ENCODE data around the gene MAP2K6.

The MAP2K6 gene

GRCh38 chr17:69468207-69468606 is 53.7 kb downstream of the MAP2K6 start:
- Histone ChIP-seq H2BK5ac (ENCODE audit: low read length) (no peak overlapping the region), H4K91ac (ENCODE audit: low read depth, low read length, poor library complexity) (no peak overlapping the region), H3K9me3 (replicated peaks in 1 of 2; ENCODE audit: control insufficient read depth in 2 of 2, insufficient read depth in 1 of 2, low read depth in 1 of 2, low read length in 2 of 2) (peaks cover 0 to 6% of the 10 kb centered on the region in 2 donors), H4K8ac (ENCODE audit: low read depth, low read length) (no peak overlapping the region), H3K14ac (ENCODE audit: low read length) (no peak overlapping the region), H2BK15ac (ENCODE audit: low read length) (no peak overlapping the region), H3K4me3 (ENCODE audit: low read length in 2 of 2) (no peak overlapping the region), H3K27me3 (ENCODE audit: control insufficient read depth in 3 of 3, insufficient read depth in 3 of 3, low read depth in 1 of 3, low read length in 3 of 3) (no peaks in the 10 kb centered on the region), H3K9ac (ENCODE audit: low read depth, low read length, poor library complexity) (no peak overlapping the region), H2BK120ac (ENCODE audit: low read depth, low read length) (no peak overlapping the region), H3K18ac (ENCODE audit: low read length) (no peak overlapping the region), H2AFZ (ENCODE audit: low read length) (no peak overlapping the region), H3K36me3 (replicated peaks in 1 of 2; ENCODE audit: control insufficient read depth in 2 of 2, insufficient read depth in 2 of 2, low read length in 2 of 2) (peaks cover 0 to 2% of the 10 kb centered on the region in 2 donors), H3K4me2 (ENCODE audit: insufficient read depth, low read length, poor library complexity, severe bottlenecking) (no peak overlapping the region), H3K23ac (ENCODE audit: low read depth, low read length, poor library complexity) (no peak overlapping the region), H2AK5ac (ENCODE audit: low read depth, low read length) (no peak overlapping the region), H3K4me1 (ENCODE audit: control insufficient read depth in 2 of 2, insufficient read depth in 1 of 2, low read depth in 1 of 2, low read length in 2 of 2) (peaks cover 12 to 13% of the 10 kb centered on the region in 2 donors), H3K79me1 (ENCODE audit: low read depth, low read length) (peaks cover 9% of the 10 kb centered on the region), H2BK12ac (ENCODE audit: low read length) (no peak overlapping the region), H3K4ac (ENCODE audit: low read length) (no peak overlapping the region), H3K27ac (replicated peaks; ENCODE audit: low read length) (peak overlapping the region; percentile 68)
- WGBS, 2 donors (ENCODE audit: extremely low coverage in 2 of 2, insufficient read length in 2 of 2, insufficient replicate concordance in 1 of 2): no CpG with 5 or more reads among the region's 5 CpGs
- DNase-seq (ENCODE audit: low spot score): no peak

DNA sequence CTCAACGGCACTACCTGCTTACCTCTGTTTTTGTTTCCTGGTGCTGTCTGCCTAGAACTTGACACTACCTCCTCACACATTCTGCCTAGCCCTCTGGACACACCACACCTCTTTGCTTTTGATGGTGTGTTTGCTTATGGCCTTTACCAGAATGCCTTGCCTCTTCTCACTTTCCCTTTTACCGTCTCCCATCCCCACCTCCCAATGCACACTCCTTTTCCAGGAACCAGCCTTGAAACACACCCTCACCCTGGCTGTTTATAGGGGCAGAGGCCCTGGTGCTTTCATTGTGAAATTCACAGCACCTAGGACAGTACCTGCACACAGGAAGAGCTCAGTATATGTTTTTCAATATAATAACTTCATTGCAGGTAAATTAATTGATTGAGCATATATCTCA is 56.2 kb downstream of the MAP2K6 start:
- Histone ChIP-seq H2BK120ac (ENCODE audit: low read depth, low read length) (no peak overlapping the region), H3K14ac (ENCODE audit: low read length) (no peak overlapping the region), H3K4me1 (ENCODE audit: control insufficient read depth in 2 of 2, insufficient read depth in 1 of 2, low read depth in 1 of 2, low read length in 2 of 2) (peaks cover 12 to 19% of the 10 kb centered on the region in 2 donors), H3K4me2 (ENCODE audit: insufficient read depth, low read length, poor library complexity, severe bottlenecking) (no peak overlapping the region), H3K18ac (ENCODE audit: low read length) (no peak overlapping the region), H2BK12ac (ENCODE audit: low read length) (no peak overlapping the region), H2AFZ (ENCODE audit: low read length) (no peak overlapping the region), H3K9me3 (replicated peaks in 1 of 2; ENCODE audit: control insufficient read depth in 2 of 2, insufficient read depth in 1 of 2, low read depth in 1 of 2, low read length in 2 of 2) (peaks cover 0 to 6% of the 10 kb centered on the region in 2 donors), H4K8ac (ENCODE audit: low read depth, low read length) (no peak overlapping the region), H2BK15ac (ENCODE audit: low read length) (no peak overlapping the region), H2BK5ac (ENCODE audit: low read length) (no peak overlapping the region), H2AK5ac (ENCODE audit: low read depth, low read length) (no peak overlapping the region), H3K36me3 (replicated peaks in 1 of 2; ENCODE audit: control insufficient read depth in 2 of 2, insufficient read depth in 2 of 2, low read length in 2 of 2) (peaks cover 0 to 2% of the 10 kb centered on the region in 2 donors), H3K79me1 (ENCODE audit: low read depth, low read length) (peaks cover 9% of the 10 kb centered on the region), H3K4ac (ENCODE audit: low read length) (no peak overlapping the region), H3K23ac (ENCODE audit: low read depth, low read length, poor library complexity) (no peak overlapping the region), H3K27ac (replicated peaks; ENCODE audit: low read length) (no peak overlapping the region), H3K27me3 (ENCODE audit: control insufficient read depth in 3 of 3, insufficient read depth in 3 of 3, low read depth in 1 of 3, low read length in 3 of 3) (no peaks in the 10 kb centered on the region), H3K4me3 (ENCODE audit: low read length in 2 of 2) (no peak overlapping the region), H4K91ac (ENCODE audit: low read depth, low read length, poor library complexity) (no peak overlapping the region), H3K9ac (ENCODE audit: low read depth, low read length, poor library complexity) (no peak overlapping the region)
- no peak for DNase-seq (ENCODE audit: low spot score)
- no CpG with 5 or more reads among the region's 2 CpGs for WGBS, 2 donors (ENCODE audit: extremely low coverage in 2 of 2, insufficient read length in 2 of 2, insufficient replicate concordance in 1 of 2)

- no peak for DNase-seq (ENCODE audit: low spot score)
- H3K27me3 ChIP-seq (ENCODE audit: control insufficient read depth in 3 of 3, insufficient read depth in 3 of 3, low read depth in 1 of 3, low read length in 3 of 3): no peaks in the 10 kb centered on the region
- H2BK15ac ChIP-seq (ENCODE audit: low read length): no peak overlapping the region
- H4K91ac ChIP-seq (ENCODE audit: low read depth, low read length, poor library complexity): no peak overlapping the region
- no peak overlapping the region for H3K23ac ChIP-seq (ENCODE audit: low read depth, low read length, poor library complexity)
- H3K4me2 ChIP-seq (ENCODE audit: insufficient read depth, low read length, poor library complexity, severe bottlenecking): no peak overlapping the region
- no peak overlapping the region for H3K14ac ChIP-seq (ENCODE audit: low read length)
- H2BK5ac ChIP-seq (ENCODE audit: low read length): no peak overlapping the region
- no peak overlapping the region for H4K8ac ChIP-seq (ENCODE audit: low read depth, low read length)
- no peak overlapping the region for H2AK5ac ChIP-seq (ENCODE audit: low read depth, low read length)
- peaks cover 0 to 6% of the 10 kb centered on the region in 2 donors for H3K9me3 ChIP-seq (replicated peaks in 1 of 2; ENCODE audit: control insufficient read depth in 2 of 2, insufficient read depth in 1 of 2, low read depth in 1 of 2, low read length in 2 of 2)
- peaks cover 12 to 19% of the 10 kb centered on the region in 2 donors for H3K4me1 ChIP-seq (ENCODE audit: control insufficient read depth in 2 of 2, insufficient read depth in 1 of 2, low read depth in 1 of 2, low read length in 2 of 2)
- H3K27ac ChIP-seq (replicated peaks; ENCODE audit: low read length): no peak overlapping the region
- H3K79me1 ChIP-seq (ENCODE audit: low read depth, low read length): peaks cover 9% of the 10 kb centered on the region
- H3K18ac ChIP-seq (ENCODE audit: low read length): no peak overlapping the region
- H3K9ac ChIP-seq (ENCODE audit: low read depth, low read length, poor library complexity): no peak overlapping the region
- H3K4ac ChIP-seq (ENCODE audit: low read length): no peak overlapping the region
- H3K4me3 ChIP-seq (ENCODE audit: low read length in 2 of 2): no peak overlapping the region
- peaks cover 0 to 2% of the 10 kb centered on the region in 2 donors for H3K36me3 ChIP-seq (replicated peaks in 1 of 2; ENCODE audit: control insufficient read depth in 2 of 2, insufficient read depth in 2 of 2, low read length in 2 of 2)
- no peak overlapping the region for H2BK120ac ChIP-seq (ENCODE audit: low read depth, low read length)
- no peak overlapping the region for H2AFZ ChIP-seq (ENCODE audit: low read length)
- H2BK12ac ChIP-seq (ENCODE audit: low read length): no peak overlapping the region
- WGBS, 2 donors (ENCODE audit: extremely low coverage in 2 of 2, insufficient read length in 2 of 2, insufficient replicate concordance in 1 of 2): no CpG with 5 or more reads among the region's 3 CpGs
Observed at GRCh38 chr17:69471406-69471805, 56.9 kb downstream of the MAP2K6 start.

GRCh38 chr17:69473841-69474831 is 59.6 kb downstream of the MAP2K6 start:
- peak overlapping the region; percentile 81 for H3K27ac ChIP-seq (replicated peaks; ENCODE audit: low read length)
- H3K4ac ChIP-seq (ENCODE audit: low read length): no peak overlapping the region
- H2BK120ac ChIP-seq (ENCODE audit: low read depth, low read length): no peak overlapping the region
- H3K14ac ChIP-seq (ENCODE audit: low read length): no peak overlapping the region
- no peak overlapping the region for H2BK5ac ChIP-seq (ENCODE audit: low read length)
- H2BK15ac ChIP-seq (ENCODE audit: low read length): no peak overlapping the region
- no peak overlapping the region for H2AK5ac ChIP-seq (ENCODE audit: low read depth, low read length)
- H3K36me3 ChIP-seq (replicated peaks in 1 of 2; ENCODE audit: control insufficient read depth in 2 of 2, insufficient read depth in 2 of 2, low read length in 2 of 2): peaks cover 0 to 2% of the 10 kb centered on the region in 2 donors
- no peak overlapping the region for H3K4me3 ChIP-seq (ENCODE audit: low read length in 2 of 2)
- H3K9me3 ChIP-seq (replicated peaks in 1 of 2; ENCODE audit: control insufficient read depth in 2 of 2, insufficient read depth in 1 of 2, low read depth in 1 of 2, low read length in 2 of 2): peaks cover 0 to 1% of the 10 kb centered on the region in 2 donors
- H3K79me1 ChIP-seq (ENCODE audit: low read depth, low read length): peaks cover 9% of the 10 kb centered on the region
- H4K8ac ChIP-seq (ENCODE audit: low read depth, low read length): no peak overlapping the region
- H2BK12ac ChIP-seq (ENCODE audit: low read length): no peak overlapping the region
- H2AFZ ChIP-seq (ENCODE audit: low read length): no peak overlapping the region
- WGBS, 2 donors (ENCODE audit: extremely low coverage in 2 of 2, insufficient read length in 2 of 2, insufficient replicate concordance in 1 of 2): no CpG with 5 or more reads among the region's 7 CpGs
- DNase-seq (ENCODE audit: low spot score): peak; percentile 23
- H3K27me3 ChIP-seq (ENCODE audit: control insufficient read depth in 3 of 3, insufficient read depth in 3 of 3, low read depth in 1 of 3, low read length in 3 of 3): no peaks in the 10 kb centered on the region
- H3K9ac ChIP-seq (ENCODE audit: low read depth, low read length, poor library complexity): no peak overlapping the region
- no peak overlapping the region for H3K18ac ChIP-seq (ENCODE audit: low read length)
- H4K91ac ChIP-seq (ENCODE audit: low read depth, low read length, poor library complexity): no peak overlapping the region
- H3K4me1 ChIP-seq (ENCODE audit: control insufficient read depth in 2 of 2, insufficient read depth in 1 of 2, low read depth in 1 of 2, low read length in 2 of 2): peaks cover 0 to 7% of the 10 kb centered on the region in 2 donors
- H3K4me2 ChIP-seq (ENCODE audit: insufficient read depth, low read length, poor library complexity, severe bottlenecking): no peak overlapping the region
- H3K23ac ChIP-seq (ENCODE audit: low read depth, low read length, poor library complexity): no peak overlapping the region
